ENCODE measurements around the gene STK39.

Gene STK39

GRCh38 chr2:168241746-168242145 is 5.6 kb downstream of the STK39 start:
- DNase-seq, result no peak

- DNase-seq, result peak; percentile 74
These were observed 6.2 kb downstream of the STK39 start for GRCh38 chr2:168241208-168241607.

- DNase-seq, result no peak
These were observed 8.1 kb downstream of the STK39 start for GRCh38 chr2:168239281-168239680.

- DNase-seq, result no peak
These were observed 9.7 kb downstream of the STK39 start for GRCh38 chr2:168237741-168238140.

- no peak for DNase-seq
These were observed 12.8 kb downstream of the STK39 start for GRCh38 chr2:168234407-168235085.

GRCh38 chr2:168233726-168234406 is 13.5 kb downstream of the STK39 start:
- DNase-seq, result no peak

GRCh38 chr2:168233166-168233565 is 14.2 kb downstream of the STK39 start:
- DNase-seq, result no peak

GRCh38 chr2:168231609-168232241 is 15.7 kb downstream of the STK39 start:
- peak; percentile 46 for DNase-seq

GRCh38 chr2:168230389-168230788 is 17.0 kb downstream of the STK39 start:
- DNase-seq, result no peak

- no peak for DNase-seq
These were observed 23.0 kb downstream of the STK39 start for GRCh38 chr2:168224346-168224745.

GRCh38 chr2:168222088-168222487 is 25.3 kb downstream of the STK39 start:
- DNase-seq, result no peak

- no peak for DNase-seq
These were observed 26.2 kb downstream of the STK39 start for GRCh38 chr2:168220965-168221819.

- DNase-seq, result no peak
These were observed 29.5 kb downstream of the STK39 start for GRCh38 chr2:168217920-168218319.

GRCh38 chr2:168216351-168217005 is 30.9 kb downstream of the STK39 start:
- DNase-seq, result no peak

- no peak for DNase-seq
These were observed 31.6 kb downstream of the STK39 start for GRCh38 chr2:168215813-168216212.

GRCh38 chr2:168212866-168213265 is 34.5 kb downstream of the STK39 start:
- DNase-seq, result no peak

- DNase-seq, result no peak
These were observed 35.2 kb downstream of the STK39 start for GRCh38 chr2:168212167-168212566.

GRCh38 chr2:168211664-168212163 is 35.7 kb downstream of the STK39 start:
- DNase-seq, result no peak

GRCh38 chr2:168210895-168211570 is 36.4 kb downstream of the STK39 start:
- DNase-seq, result peak; percentile 62

- DNase-seq, result no peak
These were observed 37.0 kb downstream of the STK39 start for GRCh38 chr2:168210216-168210894.

GRCh38 chr2:168208652-168209051 is 38.7 kb downstream of the STK39 start:
- no peak for DNase-seq
